Epithelial cell of prostate (primary cell): ENCODE data around the gene THSD8.
A peak's percentile ranks its signal among the peaks of the same experiment; 100 is the strongest.

Source experiments
- DNase-seq: peaks from one replicate; pipeline ENCODE4 v3.0.0-alpha.2; 2011; ENCODE audit warnings: low read depth, low spot score
- H3K27ac ChIP-seq: fragments of 450-650 bp; 2 replicates; pipeline ENCODE4 v1.5.1; 2017; ENCODE audit warnings: mild to moderate bottlenecking

Gene THSD8

DNA sequence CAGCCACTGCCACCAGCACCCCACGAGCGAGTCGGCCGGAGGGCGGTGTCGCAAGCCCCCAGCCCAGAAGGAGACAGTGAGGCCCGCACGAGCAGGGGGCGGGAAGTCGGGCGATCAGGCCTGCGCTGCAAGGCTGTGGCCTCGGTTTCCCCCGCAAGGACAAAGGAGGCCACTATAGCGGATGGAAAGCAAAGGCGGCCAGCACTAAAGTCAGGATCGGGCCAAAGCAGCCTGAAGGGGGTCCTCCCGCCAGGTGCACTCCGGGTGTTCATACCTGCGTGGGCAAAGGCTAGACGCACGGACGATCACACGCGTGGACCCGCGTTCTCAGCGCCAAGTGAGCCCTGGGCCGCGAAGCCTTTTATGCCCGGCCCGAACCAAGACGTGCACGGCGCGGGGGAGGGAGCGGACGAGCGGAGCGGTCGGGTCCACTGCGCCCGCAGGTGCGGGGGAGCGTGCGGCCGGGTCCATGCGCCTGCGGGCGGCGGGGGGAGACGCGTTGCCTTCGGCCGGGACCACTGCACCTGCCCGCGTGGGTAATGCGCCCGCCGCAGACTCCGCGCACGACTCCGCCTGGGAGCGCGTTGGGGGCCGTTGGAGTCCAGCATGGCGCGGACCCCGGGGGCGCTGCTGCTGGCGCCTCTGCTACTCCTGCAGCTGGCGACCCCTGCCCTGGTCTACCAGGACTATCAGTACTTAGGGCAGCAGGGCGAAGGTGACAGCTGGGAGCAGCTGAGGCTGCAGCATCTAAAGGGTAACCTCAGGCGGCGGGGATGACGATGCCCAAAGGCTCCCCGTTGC, at the start of gene THSD8, which contains the start of gene PRDX2:
TSS of gene THSD8 (plus strand) at position 604 of the 801 bp plus-strand sequence. CDS start at position 607, 3 bp downstream.
TSS of gene PRDX2 (minus strand) at position 335 of the 801 bp plus-strand sequence. CDS start 539 bp downstream, outside the sequence.
- DNase-seq, result no peak
- H3K27ac ChIP-seq, result no peak within 1 kb of the TSS

DNA sequence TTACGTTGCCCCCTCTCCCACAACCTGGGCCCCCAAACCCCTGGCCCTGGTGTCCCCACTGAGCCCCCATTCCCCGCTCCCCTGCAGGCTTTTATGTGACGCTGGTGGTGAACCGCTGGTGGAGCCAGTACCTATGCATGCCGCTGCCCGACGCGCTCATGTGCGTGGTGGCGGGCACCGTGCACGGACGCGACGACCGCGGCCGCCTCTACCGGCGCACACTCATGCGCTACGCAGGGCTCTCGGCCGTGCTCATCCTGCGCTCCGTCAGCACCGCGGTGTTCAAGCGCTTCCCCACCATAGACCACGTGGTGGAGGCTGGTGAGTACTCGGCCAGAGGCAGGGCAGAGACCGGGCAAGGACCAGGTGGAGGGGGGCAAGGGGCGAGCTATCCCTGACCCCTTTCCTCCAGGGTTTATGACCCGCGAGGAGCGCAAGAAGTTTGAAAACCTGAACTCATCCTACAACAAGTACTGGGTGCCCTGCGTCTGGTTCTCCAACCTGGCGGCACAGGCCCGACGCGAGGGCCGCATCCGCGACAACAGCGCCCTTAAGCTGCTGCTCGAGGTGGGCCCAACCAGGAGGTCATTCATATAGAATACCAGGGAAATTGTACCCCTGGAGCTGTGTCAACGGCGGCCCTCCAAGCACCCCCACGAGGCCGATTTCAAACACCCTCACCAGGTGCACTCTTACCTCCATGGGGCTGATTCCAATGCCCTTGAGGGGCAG, 47.2 kb upstream of the THSD8 start:
- no peak overlapping the region for H3K27ac ChIP-seq

DNA sequence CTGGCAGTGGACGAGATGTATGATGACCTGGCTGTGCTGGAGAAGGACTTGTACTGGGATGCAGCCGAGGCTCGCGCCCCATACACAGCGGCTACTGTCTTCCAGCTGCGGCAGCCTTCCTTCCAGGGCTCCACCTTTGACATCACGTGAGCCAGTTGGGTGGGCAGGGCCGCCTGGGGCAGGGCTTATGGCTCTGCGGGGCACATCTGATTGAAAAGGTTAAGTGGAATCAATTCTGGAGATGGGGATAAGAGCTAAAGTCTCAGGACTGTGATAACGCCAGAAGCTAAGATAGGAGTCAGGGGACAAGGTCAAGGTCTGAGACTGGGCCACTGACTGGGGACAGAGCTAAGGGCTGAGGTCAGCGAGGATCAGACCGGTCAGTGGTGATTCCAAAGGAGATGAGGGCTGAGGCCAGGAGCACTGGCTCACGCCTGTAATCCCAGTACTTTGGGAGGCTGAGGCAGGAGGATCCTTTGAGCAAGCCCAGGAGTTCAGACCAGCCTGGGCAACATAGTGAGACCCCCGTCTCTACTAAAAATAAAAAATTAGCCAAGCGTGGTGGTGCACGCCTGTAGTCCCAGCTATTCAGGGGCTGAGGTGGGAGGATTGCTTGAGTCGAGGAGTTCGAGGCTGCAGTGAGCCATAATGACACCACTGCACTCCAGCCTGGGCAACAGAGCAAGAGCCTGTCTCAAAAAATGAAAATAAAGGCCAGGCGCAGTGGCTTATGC, 45.6 kb upstream of the THSD8 start:
- no peak overlapping the region for H3K27ac ChIP-seq
- DNase-seq, result no peak

More for the DNA sequence above, 47.2 kb upstream of the THSD8 start:
- no peak for DNase-seq

DNA sequence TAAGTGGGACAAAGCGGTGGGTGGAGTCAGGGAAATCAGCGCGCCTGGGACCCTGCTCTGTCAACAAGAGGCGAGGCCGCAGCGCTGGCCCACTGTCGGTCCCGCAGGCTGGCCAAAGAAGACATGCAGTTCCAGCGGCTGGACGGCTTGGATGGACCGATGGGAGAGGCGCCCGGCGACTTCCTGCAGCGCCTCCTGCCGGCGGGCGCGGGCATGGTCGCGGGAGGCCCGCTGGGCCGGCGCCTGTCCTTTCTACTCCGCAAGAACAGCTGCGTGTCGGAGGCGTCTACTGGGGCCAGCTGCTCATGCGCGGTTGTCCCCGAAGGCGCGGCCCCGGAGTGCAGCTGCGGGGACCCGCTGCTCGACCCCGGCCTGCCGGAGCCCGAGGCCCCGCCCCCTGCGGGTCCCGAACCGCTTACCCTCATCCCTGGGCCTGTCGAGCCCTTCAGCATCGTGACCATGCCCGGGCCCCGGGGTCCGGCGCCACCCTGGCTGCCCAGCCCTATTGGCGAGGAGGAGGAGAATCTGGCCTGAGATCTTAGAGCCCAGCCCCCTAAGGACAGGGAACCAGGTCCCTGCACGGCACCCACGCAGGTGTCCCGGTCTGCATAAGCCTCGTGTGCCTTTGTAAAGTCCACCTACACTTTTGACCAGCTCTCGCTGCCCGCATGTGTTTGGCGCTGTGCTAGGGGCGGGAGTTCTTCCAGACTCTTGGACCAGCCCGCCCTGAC, 44.2 kb upstream of the THSD8 start:
- no peak for DNase-seq
- no peak overlapping the region for H3K27ac ChIP-seq

DNA sequence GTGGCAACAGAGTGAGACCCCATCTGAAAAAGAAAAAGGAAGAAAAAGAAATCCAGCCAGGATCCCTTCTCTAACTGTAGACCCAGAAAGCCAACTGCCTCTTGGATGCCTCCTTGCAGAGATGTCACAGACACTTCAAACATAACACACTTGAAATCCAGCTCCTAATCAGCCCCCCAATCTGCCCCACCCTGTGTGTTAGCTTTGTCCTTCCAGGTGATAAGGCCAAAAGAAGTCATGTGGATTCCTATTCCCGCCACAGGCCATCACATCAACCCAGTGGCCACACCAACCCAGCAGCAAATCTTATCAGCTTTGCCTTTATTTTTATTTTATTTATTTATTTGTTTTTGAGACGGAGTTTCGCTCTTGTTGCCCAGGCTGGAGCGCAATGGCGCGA, 42.2 kb upstream of the THSD8 start:
- no peak for DNase-seq
- H3K27ac ChIP-seq, result no peak overlapping the region

DNA sequence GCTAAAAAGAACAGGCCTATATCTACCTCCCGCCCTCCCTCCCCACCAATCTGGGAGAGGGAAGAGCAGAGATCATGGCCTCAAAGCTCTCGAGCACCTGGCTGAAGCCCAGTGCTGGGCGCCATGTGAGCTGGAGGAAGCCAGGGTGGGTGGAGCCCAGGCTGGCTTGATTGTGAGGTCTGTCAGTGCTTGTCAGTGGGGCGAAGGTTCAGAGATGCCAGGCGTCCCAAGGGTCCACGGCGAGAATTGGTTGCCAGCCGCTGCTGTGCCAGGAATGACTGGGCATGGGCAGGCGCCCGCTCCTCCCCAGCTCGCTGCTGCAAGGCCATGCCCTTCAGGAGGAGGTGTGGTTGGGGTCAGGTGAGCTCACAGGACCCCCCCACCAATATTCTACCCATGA, 38.8 kb upstream of the THSD8 start:
- H3K27ac ChIP-seq, result no peak overlapping the region
- no peak for DNase-seq

DNA sequence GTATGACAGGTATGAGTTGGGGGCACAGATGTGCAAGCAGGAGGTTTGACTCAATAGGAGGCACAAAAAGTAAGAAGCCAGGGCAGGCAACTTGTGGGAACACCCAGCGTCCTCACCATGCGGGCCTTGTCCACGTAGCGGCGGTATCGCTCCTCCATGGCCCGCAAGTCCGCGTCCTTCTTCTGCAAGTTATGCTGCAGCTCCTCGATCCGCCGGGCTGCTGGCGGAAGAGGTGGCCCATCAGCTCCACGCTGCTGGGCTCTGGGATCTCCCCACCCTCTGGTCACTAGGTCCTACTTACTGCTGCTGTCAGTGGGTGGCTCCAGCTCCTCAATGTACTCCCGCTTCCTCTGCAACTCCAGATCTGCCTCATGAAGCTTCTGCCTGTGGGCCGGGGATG, 37.2 kb upstream of the THSD8 start:
- DNase-seq, result no peak
- H3K27ac ChIP-seq, result no peak overlapping the region

DNA sequence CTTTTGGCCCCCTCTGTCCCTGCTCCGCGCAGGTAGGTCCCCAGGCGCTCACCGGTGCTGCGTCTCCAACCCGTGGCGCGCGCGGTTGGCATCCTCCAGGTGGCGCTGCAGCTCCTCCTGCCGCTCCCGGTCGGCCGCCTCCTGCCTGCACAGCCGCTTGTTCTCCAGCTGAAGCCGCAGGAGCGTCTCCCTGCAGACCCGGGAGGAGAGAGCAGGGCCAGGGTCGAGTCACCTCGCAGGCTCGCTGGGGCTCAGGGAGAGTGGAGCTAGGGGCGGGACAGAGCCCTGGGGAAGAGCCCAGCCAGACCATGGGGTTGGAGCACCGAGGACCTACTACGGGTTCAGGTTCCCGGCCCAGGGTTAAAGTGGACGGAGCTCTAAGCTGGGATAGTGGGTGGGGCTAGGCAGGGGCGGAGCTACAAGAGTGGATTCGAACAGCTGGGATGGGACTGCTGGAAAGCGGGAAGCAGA, 35.8 kb upstream of the THSD8 start:
- DNase-seq, result no peak
- H3K27ac ChIP-seq, result no peak overlapping the region

DNA sequence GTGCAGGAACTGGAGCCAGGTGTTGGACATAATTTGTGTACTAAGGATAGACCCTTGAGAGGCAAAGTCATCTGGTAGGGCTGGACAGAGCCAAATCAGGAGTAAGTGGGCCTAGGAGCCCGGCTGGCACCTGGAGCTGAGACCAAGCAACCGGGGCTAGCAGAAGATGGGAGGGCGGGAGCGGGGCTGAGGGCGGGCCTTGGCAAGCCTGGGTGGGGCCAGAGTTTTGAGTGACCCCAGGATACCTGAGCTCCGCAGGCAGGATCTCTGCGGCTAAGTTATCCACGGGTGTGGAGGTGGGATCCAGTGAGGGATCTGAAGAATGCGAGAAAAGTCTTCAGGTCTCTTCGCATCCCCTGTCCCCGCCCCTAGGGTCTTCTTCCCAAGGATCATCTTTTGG, 34.7 kb upstream of the THSD8 start:
- no peak for DNase-seq
- H3K27ac ChIP-seq, result no peak overlapping the region

DNA sequence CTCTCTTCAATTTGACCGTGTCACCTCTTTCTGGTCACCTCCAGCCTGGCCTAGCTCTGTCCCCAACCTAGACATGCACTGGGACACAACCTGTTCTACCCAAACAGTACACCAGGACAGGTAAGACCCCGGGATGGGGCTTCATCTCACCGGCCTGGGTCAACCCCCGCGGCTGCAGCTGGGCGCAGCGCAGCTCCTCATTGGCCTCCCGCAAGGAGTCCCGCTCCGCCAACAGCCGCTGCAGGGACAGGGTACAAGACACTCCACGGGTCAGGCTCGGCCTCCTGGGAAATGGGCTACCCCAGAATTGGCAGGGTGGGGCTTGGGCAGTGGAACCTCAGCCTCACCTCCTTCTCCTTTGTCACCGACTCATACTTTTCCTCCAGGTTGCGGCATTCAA, 34.2 kb upstream of the THSD8 start:
- H3K27ac ChIP-seq, result no peak overlapping the region

DNA sequence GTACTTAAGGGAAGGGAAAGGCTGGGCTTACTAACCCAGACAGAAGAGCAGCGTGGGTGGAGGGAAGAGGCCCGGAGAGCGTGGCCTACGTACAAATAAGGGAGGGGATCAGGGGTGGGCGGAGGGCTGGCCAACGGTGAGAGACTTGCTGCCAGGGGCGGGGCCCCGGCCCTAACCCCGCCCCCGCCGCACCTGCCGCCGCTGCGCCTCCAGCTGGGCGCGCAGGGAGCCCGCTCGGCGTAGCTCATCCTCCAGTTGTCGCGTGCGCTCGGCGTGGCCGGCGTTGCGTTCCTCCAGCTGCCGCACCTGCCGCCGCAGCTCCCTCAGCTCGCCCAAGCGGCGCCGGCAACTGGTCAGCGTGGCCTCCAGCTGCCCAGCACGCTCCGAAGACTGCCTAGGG, 32.2 kb upstream of the THSD8 start:
- no peak for DNase-seq
- H3K27ac ChIP-seq, result no peak overlapping the region

More for the DNA sequence above, 34.2 kb upstream of the THSD8 start:
- no peak for DNase-seq

DNA sequence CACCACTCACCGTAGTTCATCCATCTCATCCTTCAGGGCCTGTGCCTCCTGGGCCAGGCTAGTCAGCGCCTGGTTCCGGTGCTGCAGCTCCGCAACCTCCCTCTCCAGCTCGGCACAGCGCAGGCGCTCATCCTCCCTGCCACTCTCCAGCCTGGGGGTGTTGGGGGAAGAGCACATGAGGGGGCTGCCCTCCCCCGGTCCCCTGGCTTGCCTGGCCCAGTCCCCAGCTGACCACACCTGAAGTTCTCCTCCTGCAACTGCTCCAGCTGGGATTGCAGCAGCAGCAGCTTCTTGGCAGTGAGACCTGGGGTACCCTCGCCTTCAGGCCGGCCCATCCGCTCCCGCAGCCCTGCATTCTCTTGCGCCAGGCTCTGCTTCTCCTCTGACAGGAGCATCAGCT, 30.9 kb upstream of the THSD8 start:
- DNase-seq, result no peak

DNA sequence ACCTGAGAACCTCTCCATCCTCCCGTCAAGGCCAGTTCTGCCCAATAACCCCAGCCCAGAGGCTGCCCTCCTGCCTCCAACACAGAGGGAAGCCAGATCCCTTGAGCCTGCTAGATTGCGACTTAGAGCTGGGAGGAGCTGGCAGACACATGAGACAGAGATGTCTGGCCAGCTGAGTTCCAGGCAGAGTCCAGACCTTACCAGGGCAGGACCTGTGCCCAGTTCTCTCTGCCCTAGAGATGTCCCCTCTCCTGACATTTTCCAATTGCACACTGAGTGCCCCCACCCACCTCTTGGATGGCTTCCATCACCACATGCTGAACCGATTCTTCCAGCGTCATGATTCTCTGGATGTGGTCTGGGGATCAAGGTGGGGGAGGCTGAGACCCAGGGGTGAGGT, 29.5 kb upstream of the THSD8 start:
- no peak for DNase-seq
- no peak overlapping the region for H3K27ac ChIP-seq

More for the DNA sequence above, 30.9 kb upstream of the THSD8 start:
- H3K27ac ChIP-seq, result no peak overlapping the region

DNA sequence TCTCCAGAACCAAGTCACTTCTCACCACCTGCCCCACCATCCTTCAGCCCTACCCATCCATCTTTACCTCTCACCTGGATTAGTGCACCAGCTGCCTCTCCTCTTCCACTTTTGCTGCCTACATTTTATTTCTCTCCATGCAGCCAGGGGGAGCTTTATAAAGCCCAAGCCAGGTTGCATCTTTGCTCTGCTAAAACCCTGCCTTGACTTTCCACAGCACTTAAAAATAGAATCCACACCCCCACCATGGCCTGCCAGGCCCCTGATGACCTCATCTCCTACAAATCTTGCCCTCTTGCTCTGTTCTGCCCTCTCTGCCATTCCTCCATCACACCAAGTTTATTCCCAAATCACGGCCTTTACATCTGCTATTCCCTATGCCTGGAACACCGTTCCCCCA, 28.3 kb upstream of the THSD8 start:
- no peak for DNase-seq
- no peak overlapping the region for H3K27ac ChIP-seq

DNA sequence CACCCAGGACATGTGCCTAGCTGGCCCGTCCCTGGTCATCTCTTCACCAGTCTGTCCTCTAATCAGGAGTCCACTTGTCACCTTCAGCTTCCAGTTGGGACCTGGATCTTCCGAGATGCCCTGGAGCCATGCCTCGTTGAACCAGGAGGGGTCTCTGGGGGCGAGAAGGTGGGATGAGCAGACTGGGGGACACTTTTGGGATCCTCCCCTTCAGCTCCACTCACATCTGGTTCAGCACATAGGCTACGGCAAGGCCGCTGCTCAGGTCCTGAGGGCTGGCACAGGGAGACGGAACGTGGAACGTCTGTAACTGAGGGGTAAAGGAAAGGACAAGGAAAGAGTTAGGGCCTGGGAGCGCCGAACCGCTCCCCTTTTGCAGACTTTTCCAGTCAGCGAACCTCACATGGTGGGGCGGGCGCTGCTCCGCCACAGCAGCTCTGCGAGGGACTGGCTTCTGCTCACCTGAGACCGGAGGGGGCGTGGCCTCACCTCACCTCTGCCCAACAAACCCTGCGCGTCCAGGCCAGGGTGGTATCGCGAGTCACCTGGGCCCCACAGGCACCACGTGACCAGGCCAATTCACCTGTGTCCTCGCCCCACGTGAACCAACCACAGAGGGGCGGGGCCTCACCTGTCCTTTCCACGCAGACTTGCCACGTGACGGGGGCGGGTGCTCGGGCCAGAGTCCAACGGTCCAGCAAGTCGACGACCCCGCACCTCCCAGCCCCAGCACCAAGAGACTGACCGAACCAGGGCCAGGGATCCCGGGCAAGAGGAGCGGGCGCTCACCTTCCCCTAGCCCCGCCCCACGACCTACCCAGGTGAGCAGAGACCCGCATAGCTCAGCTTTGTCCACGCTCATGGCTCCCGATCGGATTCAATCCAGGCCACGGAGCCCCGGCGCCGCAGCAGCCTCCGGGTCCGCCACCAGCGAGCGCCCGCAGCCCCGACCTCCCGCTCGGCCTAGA, 27.0 kb upstream of the THSD8 start, which contains the start of gene HOOK2:
TSS of gene HOOK2 (minus strand) at position 965 of the 968 bp plus-strand sequence. CDS start at position 862, 103 bp downstream.
- peak; percentile 89 for DNase-seq

DNA sequence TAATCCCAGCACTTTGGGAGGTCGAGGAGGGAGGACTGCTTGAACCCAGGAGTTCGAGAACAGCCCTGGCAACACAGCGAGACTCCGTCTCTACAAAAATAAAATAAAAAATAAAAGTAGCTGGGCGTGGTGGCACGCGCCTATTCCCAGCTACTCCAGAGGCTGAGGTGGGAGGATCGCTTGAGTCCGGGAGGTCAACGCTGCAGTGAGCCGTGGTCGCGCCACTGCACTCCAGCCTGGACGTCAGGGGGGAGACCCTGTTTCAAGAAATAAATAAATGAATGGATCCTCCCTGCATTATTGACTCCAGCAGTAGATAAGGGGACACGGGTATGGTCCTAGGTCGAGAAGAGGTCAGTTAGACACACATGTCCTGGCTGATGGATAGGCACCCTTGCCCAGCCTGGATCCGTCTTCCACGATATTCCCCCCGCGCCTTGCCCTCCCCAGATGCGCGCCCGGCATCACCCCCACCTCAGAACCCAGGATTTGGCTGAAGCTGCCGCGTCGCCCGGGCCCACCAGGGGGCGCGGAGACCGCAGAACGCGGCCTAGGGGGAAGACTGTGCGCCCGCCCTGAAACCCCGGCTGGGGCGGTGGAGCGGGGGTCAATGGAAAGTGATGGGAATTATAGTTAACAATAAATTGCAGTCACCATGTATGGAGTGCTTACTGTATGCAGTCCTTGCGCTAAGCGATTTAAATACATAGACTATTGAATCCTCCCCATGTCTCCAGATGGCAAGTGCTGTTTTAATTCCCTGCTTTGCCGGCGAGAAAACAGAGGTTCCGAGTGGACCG, 24.5 kb upstream of the THSD8 start:
- DNase-seq, result no peak

More for the DNA sequence above, 27.0 kb upstream of the THSD8 start, which contains the start of gene HOOK2:
- peak within 1 kb of the TSS; percentile 89 for H3K27ac ChIP-seq

DNA sequence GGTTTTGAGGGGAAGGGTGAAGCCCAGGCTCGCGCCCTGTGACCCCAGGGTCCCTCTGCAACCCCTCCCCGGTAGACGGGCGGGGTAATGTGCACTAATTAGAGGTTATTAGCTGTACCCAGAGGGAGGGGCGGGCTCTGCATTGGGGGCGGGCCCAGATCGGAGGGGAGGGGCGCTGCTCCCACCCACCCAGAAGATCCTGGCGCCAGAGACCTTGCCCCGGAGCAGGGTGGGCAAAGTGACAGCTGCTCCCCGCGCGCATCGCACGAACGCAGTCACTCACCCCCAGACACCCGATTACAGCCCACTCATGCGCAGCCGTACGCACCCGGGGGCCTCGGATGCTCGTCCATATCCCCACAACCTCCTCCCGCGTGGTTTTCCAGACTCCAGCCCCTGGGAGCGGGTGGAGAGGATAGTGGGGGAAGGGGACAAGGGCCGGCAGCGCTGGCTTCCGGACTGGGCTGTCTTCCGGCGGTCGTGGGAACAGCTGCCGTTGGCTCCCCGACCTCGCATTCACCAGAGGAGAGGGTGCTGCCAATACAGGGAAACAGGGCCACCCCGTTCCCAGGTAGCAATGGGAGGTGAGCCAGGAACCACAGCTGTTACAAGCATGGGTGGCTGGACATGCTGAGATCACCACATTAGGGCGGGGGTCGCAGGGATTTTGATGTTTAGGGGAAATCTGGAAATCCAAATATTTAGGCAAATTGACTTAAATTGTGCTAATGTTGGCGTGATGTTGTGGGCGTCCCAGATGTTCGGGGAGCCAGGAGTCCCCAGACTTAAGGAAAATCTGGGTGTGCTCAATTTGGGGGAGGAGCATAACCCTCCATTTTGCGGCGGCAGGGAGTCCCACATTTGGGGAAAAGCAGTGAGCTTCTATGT, 23.6 kb upstream of the THSD8 start:
- DNase-seq, result no peak
- H3K27ac ChIP-seq, result peak overlapping the region; percentile 92

More for the DNA sequence above, 24.5 kb upstream of the THSD8 start:
- peak overlapping the region; percentile 92 for H3K27ac ChIP-seq
